HG03103 (cell line): Measurements from ENCODE around the gene PRKG1.
"Not testable (repeated sequence)": the region's sequence is repeated elsewhere in the genome, so short reads cannot be mapped to it uniquely, and the experiment has no call there.

Source experiments
- ATAC-seq: cut with Tn5 transposase; IDR thresholded peaks from one replicate; pipeline ENCODE4 v1.9.1; 2021; ENCODE audit warnings: low read depth; ENCODE audit not compliant: unreplicated experiment

PRKG1 gene

DNA sequence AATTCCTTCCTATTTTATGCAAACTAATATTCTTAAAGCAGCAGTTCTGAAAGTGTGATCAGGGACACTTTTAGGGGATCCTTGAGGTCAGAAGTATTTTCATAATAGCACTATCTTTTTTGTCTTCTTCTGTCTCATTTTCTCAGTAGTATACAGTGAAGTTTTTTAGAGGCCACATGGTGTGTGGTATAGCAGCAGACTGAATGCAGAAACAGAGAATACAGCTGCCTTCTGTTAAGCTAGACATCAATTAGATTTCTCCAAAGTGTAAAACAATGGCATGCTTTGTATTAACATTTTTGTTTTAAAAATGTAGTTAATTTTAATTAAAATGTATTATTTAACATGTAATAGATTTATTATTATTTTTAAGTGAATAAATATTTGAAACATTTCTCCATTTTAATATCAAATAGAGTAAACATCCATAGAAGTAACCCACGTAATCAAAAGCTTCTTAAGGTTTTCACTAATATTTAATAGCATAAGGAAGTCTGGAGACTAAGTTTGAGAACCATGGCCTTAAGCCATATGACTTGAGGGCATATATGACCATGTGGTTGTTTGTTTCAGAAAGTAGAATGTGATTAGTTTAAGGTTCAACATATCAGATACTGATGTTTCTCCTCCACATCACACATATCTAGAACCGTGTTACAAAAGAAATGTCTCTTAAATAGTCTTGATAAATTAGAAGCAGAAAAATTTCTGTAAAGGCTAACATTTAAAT is 94.0 kb downstream of the PRKG1 start:
- no peak for ATAC-seq

DNA sequence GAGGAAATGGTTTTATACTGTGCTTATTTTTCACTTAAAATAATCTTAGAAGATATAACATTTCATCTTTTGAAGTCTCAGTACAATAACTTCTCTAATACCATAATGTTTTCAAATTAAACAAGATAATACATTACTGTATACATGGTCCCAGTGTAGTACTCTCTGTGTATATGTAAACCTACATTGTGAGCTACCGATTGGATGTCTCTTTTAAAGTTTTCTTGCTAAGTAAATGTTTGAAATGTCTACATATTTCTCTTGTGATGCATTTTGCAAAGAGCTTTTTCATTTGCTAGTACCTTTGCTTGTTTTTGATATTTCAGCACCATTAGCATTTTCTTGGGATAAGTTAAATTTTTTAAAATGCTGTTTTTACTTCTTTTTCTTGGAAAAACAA is 94.8 kb downstream of the PRKG1 start:
- ATAC-seq: no peak

GRCh38 chr10:51170518-51171245 is 96.4 kb downstream of the PRKG1 start:
- no peak for ATAC-seq

- no peak for ATAC-seq
Observed at GRCh38 chr10:51171946-51172345, 97.7 kb downstream of the PRKG1 start.

- ATAC-seq: no peak
Observed at GRCh38 chr10:51176976-51177695, 102.8 kb downstream of the PRKG1 start.

GRCh38 chr10:51178634-51179033 is 104.3 kb downstream of the PRKG1 start:
- ATAC-seq: no peak

- no peak for ATAC-seq
Observed at GRCh38 chr10:51180141-51180540, 105.9 kb downstream of the PRKG1 start.

- no peak for ATAC-seq
Observed at GRCh38 chr10:51183783-51184182, 109.5 kb downstream of the PRKG1 start.

DNA sequence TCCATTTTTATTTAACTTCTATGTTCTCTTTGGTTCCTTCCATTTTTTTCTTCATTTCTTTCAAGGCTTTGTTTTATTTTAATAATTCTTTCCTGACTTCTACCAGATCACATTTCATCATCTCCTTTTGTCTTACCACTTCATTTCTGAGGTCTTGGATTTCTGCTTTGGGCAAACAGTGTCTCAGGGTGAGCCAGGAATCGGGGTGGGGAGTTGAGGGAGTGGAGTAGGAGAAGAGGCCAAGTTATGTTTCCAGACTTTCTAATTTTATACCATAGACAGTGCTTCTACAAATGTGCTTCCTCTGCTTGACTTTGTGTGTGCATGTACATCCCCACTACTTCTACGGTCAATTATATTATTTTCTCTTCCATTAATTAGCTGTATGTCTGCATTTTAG is 112.1 kb downstream of the PRKG1 start:
- ATAC-seq: no peak

DNA sequence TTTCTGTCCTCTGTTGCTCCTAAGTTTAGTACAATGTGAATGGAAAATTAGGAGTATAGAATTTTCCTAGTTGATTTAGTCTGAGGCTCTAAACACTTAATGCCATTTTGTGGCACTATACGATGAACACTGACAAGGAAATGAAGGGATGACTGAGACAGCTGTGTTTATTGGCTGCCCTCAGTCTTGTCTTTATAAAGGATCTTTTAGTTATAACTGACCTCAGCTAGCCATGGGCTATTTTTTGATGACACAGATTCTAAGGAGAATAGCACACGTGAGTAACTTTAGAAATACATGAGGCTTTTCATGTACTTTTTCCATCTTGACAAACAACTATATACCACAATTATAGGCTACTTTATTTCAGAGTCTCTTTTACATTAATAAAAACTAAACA is 113.7 kb downstream of the PRKG1 start:
- ATAC-seq: no peak

GRCh38 chr10:51188866-51189265 is 114.6 kb downstream of the PRKG1 start:
- ATAC-seq: no peak

DNA sequence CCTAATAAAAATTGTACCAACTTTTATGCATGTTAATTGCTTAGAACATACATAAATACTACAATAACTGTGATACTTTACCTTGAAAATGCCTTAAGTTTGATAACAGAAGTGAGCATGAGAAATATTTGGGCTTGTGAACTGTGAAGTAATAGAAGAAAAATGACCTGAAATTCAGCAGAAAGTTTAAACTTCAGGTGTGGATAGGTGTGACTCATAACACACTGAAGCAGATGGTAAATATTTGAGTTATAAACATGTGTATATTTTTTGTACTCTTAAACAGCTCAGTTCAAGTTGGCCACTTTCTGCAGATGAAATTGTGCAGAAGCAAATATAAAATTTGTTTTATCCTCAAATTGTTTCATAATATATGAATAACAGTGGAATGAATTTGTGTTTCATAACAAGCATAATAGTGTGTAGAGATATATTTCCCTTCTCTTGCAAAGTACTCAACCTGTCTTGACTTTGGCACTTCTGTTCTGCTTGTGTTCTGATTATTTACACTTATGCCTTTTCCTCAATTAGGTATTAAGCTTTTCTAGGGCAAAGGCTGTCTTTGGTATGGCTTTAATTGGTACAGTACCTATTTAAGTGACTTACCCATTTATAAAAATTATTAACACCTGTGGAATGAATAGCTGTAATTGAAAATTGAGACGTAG is 122.4 kb downstream of the PRKG1 start:
- no peak for ATAC-seq

GRCh38 chr10:51198170-51198569 is 123.9 kb downstream of the PRKG1 start:
- no peak for ATAC-seq

GRCh38 chr10:51201947-51202346 is 127.7 kb downstream of the PRKG1 start:
- no peak for ATAC-seq

DNA sequence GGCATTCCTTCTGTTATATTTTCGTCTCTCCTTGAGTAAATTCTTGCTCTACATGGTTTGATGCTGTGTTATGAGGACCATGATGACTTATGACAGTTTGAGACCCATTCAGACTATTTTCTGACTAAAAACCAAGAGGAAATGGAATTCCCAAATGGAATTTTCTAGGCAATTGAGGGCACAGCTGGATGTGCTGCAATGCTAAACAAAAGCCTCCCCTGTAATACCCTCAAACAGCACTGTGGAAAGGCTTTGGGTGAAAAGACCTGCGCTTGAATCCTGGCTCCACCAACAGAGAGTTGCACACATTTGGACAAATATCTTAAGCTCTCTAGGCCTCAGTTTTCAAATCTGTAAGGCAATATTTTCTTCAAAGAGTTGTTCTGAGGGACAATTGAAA is 129.1 kb downstream of the PRKG1 start:
- ATAC-seq: no peak

- no peak for ATAC-seq
Observed at GRCh38 chr10:51204066-51204465, 129.8 kb downstream of the PRKG1 start.

DNA sequence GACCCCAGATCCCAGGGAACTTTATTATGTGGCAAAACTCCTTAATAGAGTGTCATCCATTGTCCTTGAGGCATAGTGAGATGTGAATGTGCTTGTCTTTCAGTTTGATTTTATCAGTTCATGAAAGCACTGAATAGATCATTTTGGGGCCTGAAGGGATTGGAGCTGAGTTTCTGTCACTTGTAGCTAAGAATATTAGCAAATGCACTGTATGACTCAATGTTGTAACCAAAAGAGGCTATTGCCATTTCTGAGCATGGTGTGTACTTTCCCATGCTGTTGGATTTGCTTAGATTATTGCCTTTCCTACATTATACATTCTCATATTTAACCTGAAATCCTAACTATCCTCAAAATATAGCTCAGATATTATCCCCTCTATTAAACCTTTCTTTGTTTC is 130.4 kb downstream of the PRKG1 start:
- ATAC-seq: no peak

DNA sequence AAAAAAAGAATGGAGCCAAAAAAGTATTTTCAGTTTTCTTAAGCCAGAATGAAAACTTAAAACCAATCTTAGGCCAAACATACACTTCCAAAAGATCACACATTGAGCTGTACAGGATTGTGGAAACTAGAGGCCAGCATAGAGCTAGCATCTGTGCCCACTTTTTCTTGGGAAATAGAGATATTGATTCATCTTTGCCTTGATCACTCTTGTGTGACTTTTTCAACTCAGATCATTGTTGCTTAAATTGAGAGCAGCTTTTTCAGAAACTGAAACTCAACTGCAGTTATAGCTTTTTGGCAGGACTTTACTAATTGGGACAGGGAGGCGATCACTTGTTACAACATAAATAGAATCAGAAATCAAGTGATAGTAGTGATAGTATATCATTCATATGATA is 132.2 kb downstream of the PRKG1 start:
- ATAC-seq: no peak

GRCh38 chr10:51212937-51213336 is 138.7 kb downstream of the PRKG1 start:
- ATAC-seq: not testable (repeated sequence)

DNA sequence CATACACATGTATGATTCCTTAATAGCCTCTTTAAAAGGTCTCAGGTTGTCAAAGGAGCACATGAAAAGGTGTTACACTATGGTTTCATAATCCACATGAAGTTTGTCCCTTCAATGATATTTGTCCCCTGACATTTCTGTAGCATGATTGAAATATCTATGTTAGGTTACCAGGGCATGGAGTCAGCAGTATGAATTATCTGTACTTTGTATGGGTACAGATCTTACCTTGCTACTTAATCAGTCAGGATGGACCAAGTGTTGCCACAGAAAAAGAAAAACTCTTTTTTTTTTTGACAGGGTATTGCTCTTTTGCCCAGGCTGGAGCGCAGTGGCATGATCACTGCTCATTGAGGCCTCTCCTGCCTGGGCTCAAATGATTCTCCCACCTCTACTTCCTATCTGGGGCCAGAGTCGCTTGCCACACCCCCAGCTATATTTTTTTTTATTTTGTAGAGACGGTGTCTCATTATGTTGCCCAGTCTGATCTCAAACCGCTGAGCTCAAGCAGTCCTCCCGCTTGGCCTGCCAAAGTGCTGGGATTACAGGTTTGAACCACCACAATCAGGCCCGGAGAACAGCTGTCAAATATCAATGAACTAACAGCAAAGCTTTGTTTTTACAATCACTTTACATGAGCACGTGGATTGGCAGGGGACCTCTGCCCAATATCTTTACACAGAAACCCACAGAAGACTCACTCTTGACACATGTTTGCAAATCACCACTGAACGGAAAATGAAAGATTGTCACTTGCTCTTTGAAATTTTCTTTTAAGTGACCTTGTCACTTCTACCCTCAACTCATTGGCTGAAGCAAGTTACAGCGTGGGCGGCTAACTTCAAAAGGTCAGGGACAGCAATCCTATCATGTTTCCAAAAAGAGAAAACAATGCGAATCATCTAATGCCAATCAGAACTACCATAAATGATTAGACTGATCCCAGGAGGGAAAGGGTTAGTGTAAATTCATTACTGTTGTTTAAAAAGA is 140.2 kb downstream of the PRKG1 start:
- ATAC-seq: no peak
